ENCODE results near the gene CRBN.

The CRBN gene

GRCh38 chr3:3179407-3180094 lies at the start of gene CRBN:
TSS of gene CRBN (minus strand) at chr3:3179691. CDS start at chr3:3179687, 4 bp downstream.
- peak; percentile 81 to 82 for DNase-seq

DNA sequence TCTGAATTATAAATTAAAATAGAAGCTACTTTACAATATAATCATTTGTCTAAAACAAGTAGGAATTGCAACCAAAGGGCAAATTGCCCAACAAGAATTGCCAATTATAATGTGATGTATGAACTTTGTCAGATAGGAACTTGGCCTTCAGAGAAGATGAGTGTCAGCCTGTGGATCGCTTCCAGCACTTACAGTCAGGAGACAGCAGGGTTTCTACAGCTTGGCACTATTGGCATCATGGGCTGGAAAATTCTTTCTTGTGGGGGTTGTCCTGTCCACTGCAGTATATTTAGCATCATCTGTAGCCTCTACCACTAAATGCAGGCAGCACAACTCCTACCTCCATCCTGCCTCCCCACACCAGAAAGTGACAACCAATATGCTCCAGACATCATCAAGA lies 48.1 kb upstream of the CRBN start:
- no peak for DNase-seq

- no peak for DNase-seq
Measured at GRCh38 chr3:3221528-3221927, 42.0 kb upstream of the CRBN start.

DNA sequence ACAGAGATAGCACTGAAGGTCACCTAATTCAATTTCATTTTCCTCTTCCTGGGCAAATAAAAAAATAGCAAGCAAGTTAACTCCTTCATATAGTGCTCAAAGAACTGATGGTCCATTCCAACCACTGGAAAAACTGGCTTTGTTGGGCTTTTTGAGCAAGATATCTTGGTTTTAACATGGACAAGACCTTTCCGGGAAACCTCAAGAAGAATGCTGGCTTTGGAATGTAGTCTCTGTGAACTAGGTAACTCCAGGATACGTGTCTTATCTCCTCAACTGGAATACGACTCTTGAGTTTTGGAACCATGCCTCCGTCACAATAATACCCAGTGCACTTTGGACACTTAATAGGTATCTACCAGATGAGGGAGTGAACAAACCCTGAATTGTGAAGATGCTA lies 36.9 kb upstream of the CRBN start:
- no peak for DNase-seq

DNA sequence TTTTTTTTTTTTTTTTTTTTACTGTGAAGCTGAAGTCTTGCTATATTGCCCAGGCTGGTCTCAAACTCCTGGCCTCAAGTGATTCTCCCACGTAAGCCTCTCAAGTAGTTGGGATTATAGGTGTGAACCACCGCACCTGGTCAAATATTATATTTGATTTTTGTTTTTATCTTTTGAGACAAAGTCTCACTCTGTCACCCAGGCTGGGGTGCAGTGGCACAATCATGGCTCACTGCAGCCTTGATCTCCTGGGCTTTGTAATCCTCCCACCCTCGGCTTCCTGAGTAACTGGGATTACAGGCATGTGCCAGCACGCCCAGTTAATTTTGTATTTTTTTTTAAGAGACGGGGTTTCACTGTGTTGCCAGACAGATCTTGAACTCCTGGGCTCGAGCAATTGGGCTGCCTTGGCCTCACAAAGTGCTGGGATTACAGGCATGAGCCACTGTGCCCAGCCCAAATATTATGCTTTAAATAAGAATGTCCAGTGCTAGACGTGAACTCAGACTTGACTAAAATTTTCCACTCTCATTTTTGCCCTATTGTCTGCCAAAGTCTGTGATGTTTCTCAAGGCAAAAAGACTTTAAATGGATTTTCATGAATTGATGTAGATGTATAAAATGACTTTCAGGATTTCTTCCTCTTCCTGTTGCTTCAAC lies 33.4 kb upstream of the CRBN start:
- DNase-seq: no peak

- DNase-seq: no peak
Measured at GRCh38 chr3:3209714-3210113, 30.2 kb upstream of the CRBN start.

DNA sequence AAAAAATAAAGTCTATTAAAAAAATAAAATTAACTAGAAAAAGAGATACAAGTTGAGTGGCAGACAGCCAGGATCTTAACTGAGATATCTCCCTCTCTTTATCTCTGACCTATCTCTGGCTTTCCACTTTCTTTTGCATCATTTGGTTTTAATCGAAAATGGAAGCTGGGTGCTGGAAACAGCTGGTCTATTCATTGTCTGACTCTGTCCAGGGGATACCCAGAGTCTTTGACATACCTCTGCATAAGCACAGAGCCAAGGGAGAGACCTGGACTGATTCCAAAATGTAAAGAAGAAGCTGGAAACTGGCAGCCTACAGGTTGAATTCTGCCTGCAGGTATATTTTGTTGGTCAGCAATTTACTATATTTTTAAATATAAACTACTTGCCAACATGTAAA lies 29.6 kb upstream of the CRBN start:
- DNase-seq: no peak

DNA sequence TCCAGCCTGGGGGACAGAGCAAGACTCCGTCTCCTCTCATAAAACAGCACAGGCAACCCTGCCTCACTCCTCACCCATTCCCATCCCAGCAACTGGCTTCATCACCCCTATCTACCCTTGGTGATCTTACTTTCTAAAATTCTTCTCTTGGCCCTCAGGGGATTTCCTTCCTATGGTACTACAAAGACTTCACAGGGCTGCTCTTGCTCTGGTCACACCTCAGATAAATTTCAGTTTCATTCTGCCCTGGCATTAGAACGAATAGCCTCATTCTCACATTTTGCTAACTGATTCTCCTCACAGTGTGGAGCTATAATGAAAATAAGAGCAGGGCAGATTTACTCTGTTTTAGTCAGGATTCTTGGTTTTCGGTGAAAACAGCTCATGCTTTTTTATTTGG lies 22.1 kb upstream of the CRBN start:
- no peak for DNase-seq

DNA sequence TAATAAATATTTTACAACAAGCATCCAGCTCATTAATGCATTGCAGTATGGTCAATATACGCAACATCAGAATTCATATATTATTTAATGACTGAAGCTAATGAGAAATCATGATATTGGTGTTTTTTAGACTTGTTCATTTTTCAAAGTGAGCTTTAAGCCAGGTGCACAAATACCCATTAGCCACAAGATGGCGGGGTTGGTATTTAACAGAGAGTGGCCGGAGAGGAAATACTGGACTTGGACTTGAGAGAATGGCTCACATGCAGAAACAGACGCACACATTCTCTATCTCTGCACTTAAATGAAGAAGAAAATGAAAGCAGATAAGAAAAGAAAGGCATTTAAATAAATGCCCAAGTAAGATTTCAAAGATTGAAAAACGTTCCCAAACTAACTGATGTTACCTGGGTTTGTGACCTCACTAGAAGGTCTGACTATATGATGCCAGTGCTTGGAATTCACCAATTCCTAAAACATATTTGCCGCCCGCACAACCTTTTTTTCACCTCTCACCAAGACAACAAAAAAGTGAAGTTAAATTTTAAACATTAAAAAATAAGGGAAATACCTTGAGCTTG lies 21.2 kb upstream of the CRBN start:
- DNase-seq: peak in 1 of 2 donors; percentile 31

DNA sequence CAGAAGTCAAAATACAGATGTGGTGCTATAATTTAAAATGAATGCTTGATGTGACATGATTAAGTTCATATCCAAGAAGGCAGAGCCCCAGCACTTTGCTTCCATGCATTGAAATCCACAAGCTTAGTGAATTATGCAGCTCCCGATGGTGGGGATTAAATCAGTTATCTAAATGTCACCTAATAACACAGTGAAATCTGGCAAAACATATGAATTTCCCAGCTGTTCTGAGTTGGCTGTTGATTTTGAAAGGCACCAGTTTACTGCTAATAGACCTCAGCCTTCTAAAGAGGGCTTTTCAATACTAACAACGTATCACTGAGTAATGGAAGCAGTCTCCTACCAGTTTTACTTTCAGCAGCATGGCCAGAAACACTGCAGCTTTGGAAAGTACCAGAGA lies 19.8 kb upstream of the CRBN start:
- DNase-seq: no peak

GRCh38 chr3:3196148-3196861 lies 16.8 kb upstream of the CRBN start:
- DNase-seq: no peak

DNA sequence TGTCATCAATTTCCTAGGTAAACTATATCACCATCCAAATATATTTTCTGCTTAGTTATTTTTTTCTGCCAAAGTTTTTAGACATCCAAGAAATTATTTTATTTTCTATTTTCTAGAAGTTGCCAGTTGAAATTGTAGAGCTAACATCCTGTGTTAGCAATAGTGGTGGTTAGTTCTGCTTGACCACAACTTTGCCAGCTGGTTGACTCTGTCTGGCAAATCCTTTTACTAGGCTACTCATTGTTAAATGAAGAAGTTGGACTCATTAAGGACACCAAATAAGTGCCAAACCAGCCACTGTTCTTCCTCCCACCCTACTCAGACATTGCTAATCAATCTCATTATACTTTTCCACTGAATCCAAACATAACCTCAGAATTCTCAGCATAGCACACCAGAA lies 15.4 kb upstream of the CRBN start:
- DNase-seq: no peak

- DNase-seq: no peak
Measured at GRCh38 chr3:3192286-3192675, 12.8 kb upstream of the CRBN start.

- no peak for DNase-seq
Measured at GRCh38 chr3:3191675-3192285, 12.3 kb upstream of the CRBN start.

DNA sequence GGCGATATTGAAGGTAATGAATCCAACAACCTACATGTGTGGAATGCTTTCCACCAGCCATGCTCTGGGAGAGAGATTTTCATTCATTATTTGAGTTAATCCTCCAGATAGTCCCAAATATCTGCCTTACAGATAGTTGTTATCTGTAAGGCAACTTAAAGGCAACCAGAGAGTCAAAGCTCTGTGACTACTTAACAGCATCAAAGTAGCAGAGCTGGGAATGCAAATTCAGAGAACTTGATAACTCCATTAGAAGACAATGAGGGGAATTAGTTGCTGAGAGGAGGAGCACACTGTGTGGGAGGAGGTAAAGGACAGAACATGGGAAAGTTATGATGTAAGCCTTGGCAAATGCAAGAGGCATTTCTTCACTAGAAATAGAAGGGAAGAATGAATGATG lies 10.5 kb upstream of the CRBN start:
- DNase-seq: no peak

DNA sequence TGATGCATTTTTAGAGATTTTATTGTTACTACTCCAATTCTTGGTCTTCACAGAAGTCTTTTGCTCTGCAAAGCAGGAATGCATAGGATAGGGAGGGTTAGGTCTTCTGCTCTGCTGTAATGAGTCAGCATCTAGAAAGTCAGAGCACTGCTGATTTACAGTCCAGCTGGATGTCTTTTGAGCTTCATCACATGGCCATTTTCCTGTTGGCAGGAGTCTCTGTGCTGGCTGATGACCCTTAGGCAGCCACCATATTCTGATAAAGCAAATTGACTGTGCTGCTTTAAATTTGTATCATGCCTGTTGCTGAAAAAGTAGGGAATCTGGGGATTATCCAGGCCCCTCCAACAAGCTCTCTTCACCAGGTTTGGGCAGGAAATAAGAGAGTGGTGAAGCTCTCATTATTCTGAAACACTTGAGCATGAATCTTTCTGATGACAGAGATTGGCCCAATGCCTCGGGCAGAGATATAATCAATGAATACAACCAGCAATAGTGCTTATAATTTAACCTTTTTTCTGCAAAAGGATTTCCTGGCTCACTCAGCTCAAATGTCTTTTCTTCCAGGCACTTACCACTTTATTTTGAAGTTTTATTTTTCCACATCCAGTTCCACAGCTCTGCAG lies 9.7 kb upstream of the CRBN start:
- DNase-seq: no peak

DNA sequence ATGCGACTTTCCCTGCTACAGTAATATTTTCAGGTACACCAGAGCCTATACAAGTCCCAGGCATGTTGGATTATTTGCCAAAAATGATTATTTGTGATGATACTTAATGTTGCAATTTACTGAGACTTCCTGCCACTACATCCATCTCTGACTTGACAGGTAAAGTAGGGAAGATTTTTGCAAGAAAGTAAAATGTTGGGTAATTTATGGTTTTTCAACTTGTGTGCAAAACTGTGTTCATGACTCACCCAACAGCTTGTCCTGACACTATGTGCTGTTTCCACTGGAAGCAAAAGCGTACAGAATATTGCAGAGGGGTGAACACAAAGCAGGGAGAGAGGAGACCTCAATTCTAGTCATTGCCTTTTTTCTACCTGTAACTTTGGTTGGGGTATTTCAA lies 5.4 kb upstream of the CRBN start:
- no peak for DNase-seq

DNA sequence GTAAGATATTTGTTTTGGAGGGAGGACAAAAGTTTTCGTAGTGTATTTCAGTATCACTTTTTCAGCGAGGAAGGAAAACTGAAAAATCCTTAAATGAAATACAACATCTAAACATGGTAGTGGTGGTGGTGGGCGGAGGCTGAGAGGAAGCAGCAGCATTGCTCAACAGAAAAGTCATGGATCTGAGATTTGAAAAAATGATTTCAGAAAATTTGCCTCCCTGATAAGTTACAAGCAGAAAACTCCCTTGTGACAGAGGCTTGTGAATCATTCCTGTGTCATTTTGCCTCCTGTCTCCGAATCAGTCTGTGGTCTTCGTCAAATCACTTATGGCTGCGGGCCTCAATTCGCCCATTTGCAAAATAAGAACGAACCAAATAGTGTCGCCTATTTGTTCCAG lies 965 bp upstream of the CRBN start:
- no peak for DNase-seq

DNA sequence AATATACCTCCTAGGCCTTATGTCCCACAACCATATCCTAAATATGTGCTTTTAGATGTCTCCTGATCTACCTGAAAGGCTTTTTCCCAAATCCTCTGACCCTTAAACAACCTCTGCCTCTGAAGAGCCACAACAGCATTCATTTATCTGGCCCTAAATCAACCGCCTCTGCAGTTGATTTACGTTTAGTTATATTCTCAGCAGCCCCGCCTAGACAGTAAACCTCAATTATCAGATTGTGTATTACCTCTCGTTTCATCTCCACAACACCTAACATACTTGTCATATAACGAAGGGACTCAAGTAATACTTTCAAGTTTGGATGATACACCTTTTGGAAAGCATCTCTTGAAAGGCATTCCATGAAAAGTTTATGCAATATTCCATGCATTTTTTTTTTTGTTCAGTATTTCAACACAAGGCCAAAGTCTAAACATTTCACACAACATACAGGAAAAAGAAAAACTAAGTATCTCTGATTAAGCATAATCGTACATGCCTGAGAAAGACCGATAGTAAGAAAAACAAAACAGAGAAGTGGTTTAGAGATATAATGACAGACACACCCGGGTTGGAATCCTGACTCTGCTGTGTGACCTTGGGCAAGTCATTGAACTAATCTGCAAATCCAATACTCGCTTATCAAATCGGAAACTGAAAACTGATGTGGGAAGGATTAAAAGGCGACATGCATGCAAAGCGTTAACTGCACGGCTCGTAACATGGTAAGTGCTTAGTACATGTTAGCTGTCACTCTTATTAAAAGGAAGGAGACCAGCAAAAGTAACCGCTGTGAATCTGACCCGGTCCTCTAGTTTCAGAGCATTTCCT lies 778 bp downstream of the CRBN start:
- DNase-seq: no peak

GRCh38 chr3:3177861-3178497 lies 1.5 kb downstream of the CRBN start:
- no peak for DNase-seq

DNA sequence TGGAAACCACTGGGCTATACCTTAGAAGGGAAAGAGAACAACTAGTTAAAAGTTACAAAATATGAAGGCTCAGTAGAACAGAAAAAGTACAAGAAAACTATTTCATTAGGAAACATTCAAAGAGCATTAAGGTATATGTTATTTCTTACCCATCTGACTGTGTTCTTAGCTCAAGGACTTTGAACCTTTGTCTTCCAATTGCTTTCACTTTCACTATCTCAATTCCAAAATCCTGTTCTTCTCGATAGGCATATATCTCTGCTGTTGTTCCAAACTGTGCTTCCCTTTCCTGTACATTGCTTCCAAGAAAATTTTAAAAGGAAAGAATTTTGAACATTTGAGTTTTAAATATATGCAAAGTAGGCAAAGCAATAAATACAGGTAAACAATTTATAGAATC lies 6.9 kb downstream of the CRBN start:
- no peak for DNase-seq

- no peak for DNase-seq
Measured at GRCh38 chr3:3170998-3171397, 8.5 kb downstream of the CRBN start.

Measured in stimulated activated CD4-positive, alpha-beta T cell treated with anti-CD3 and anti-CD28 coated beads, Interleukin-2, amount 100 ng/mL, for 48 hours (primary cell).